WTC11 (cell line): ENCODE data around the gene CYP4F22. TPM values are rescaled to one million over a fixed set of nuclear protein-coding genes. Genes with fewer than 3 reads are reported as not detected.
"Not testable (repeated sequence)": the region's sequence is repeated elsewhere in the genome, so short reads cannot be mapped to it uniquely, and the experiment has no call there.

Experiments
- ATAC-seq: fragments of 200-7000 bp; cut with Tn5 transposase; 2 replicates; pipeline ENCODE4 v1.10.0; 2021; ENCODE audit warnings: mild to moderate bottlenecking, moderate library complexity
- CTCF ChIA-PET: fragments of 300-600 bp; sonication (Branson Sonifier 250); formaldehyde crosslinking; loops from one replicate; lab custom pipeline; 2021; ENCODE audit warnings: antibody characterized with exemption; lab: Charles Lee
- POLR2A ChIA-PET: fragments of 350-600 bp; sonication (Branson Sonifier 250); formaldehyde crosslinking; loops from one replicate; lab custom pipeline; 2021; ENCODE audit warnings: antibody characterized with exemption; lab: Charles Lee
- DNase-seq: peaks from one replicate; pipeline ENCODE4 v3.0.0; 2021; ENCODE audit warnings: low spot score
- H3K27ac Mint-ChIP-seq: 2 replicates; pipeline ENCODE4 v1.8.0; 2021; ENCODE audit warnings: mixed read lengths
- H3K27me3 Mint-ChIP-seq: 2 replicates; pipeline ENCODE4 v1.8.0; 2021; ENCODE audit warnings: low read depth, mild to moderate bottlenecking, moderate library complexity, mixed read lengths
- H3K36me3 Mint-ChIP-seq: 2 replicates; pipeline ENCODE4 v1.8.0; 2021; ENCODE audit warnings: mixed read lengths
- H3K4me1 Mint-ChIP-seq: 2 replicates; pipeline ENCODE4 v1.8.0; 2022; ENCODE audit warnings: mixed read lengths
- H3K4me3 Mint-ChIP-seq: 2 replicates; pipeline ENCODE4 v1.8.0; 2021; ENCODE audit warnings: mild to moderate bottlenecking, moderate library complexity, mixed read lengths
- H3K9me3 Mint-ChIP-seq: 2 replicates; pipeline ENCODE4 v1.8.0; 2021; ENCODE audit warnings: mixed read lengths
- CDX4 ChIP-seq: fragments of 250-450 bp; sonication (Bioruptor Pico); IDR thresholded peaks from 2 replicates; pipeline ENCODE4 v1.9.0; 2021; ENCODE audit warnings: moderate library complexity, mild to moderate bottlenecking, inconsistent platforms, borderline replicate concordance
- FOXJ3 ChIP-seq: sonication (generic); formaldehyde crosslinking; IDR thresholded peaks from 2 replicates; pipeline ENCODE4 v1.9.0; 2021; ENCODE audit warnings: missing genetic modification reagents, mild to moderate bottlenecking, borderline replicate concordance
- HMGXB4 ChIP-seq: sonication (generic); formaldehyde crosslinking; IDR thresholded peaks from 2 replicates; pipeline ENCODE4 v1.8.1; 2023; ENCODE audit warnings: mild to moderate bottlenecking, moderate library complexity, missing genetic modification reagents
- MAX ChIP-seq: sonication (generic); formaldehyde crosslinking; IDR thresholded peaks from 2 replicates; pipeline ENCODE4 v1.8.0; 2022; ENCODE audit warnings: mild to moderate bottlenecking, missing genetic modification reagents
- MLX ChIP-seq: sonication (generic); formaldehyde crosslinking; IDR thresholded peaks from 2 replicates; pipeline ENCODE4 v1.8.1; 2023; ENCODE audit warnings: mild to moderate bottlenecking, missing genetic modification reagents, moderate library complexity
- NFATC4 ChIP-seq: fragments of 250-450 bp; sonication (Bioruptor Pico); IDR thresholded peaks from 2 replicates; pipeline ENCODE4 v1.9.0; 2021; ENCODE audit warnings: mild to moderate bottlenecking
- NFYB ChIP-seq: sonication (generic); formaldehyde crosslinking; conservative IDR thresholded peaks from 2 replicates; pipeline ENCODE4 v1.8.0; 2022; ENCODE audit warnings: low read depth, missing genetic modification reagents
- NR1H2 ChIP-seq: sonication (generic); formaldehyde crosslinking; IDR thresholded peaks from 2 replicates; pipeline ENCODE4 v1.9.0; 2021; ENCODE audit warnings: mild to moderate bottlenecking, moderate library complexity, missing genetic modification reagents
- NR2C2 ChIP-seq: sonication (generic); formaldehyde crosslinking; IDR thresholded peaks from 2 replicates; pipeline ENCODE4 v1.8.0; 2022; ENCODE audit warnings: mild to moderate bottlenecking, missing genetic modification reagents
- PRRX2 ChIP-seq: fragments of 250-450 bp; sonication (Bioruptor Pico); IDR thresholded peaks from 2 replicates; pipeline ENCODE4 v1.8.0; 2021; ENCODE audit warnings: mild to moderate bottlenecking
- SP1 ChIP-seq: sonication (generic); formaldehyde crosslinking; conservative IDR thresholded peaks from 2 replicates; pipeline ENCODE4 v1.8.1; 2022; ENCODE audit warnings: missing genetic modification reagents
- TEAD4 ChIP-seq: sonication (generic); formaldehyde crosslinking; IDR thresholded peaks from 2 replicates; pipeline ENCODE4 v1.8.0; 2022; ENCODE audit warnings: mild to moderate bottlenecking, missing genetic modification reagents
- USF1 ChIP-seq: sonication (generic); formaldehyde crosslinking; IDR thresholded peaks from 2 replicates; pipeline ENCODE4 v1.8.0; 2022; ENCODE audit warnings: mild to moderate bottlenecking, missing genetic modification reagents
- USF2 ChIP-seq: sonication (generic); formaldehyde crosslinking; IDR thresholded peaks from 2 replicates; pipeline ENCODE4 v1.8.1; 2023; ENCODE audit warnings: mild to moderate bottlenecking, missing genetic modification reagents, moderate library complexity
- ZBTB43 ChIP-seq: sonication (generic); formaldehyde crosslinking; IDR thresholded peaks from 2 replicates; pipeline ENCODE4 v1.8.1; 2023; ENCODE audit warnings: mild to moderate bottlenecking, missing genetic modification reagents
- ZNF121 ChIP-seq: sonication (generic); formaldehyde crosslinking; IDR thresholded peaks from 2 replicates; pipeline ENCODE4 v1.8.0; 2023; ENCODE audit warnings: missing genetic modification reagents
- ZNF138 ChIP-seq: sonication (generic); formaldehyde crosslinking; conservative IDR thresholded peaks from 2 replicates; pipeline ENCODE4 v1.8.1; 2022; ENCODE audit warnings: mild to moderate bottlenecking, moderate library complexity, missing genetic modification reagents
- ZNF317 ChIP-seq: sonication (generic); formaldehyde crosslinking; IDR thresholded peaks from 2 replicates; pipeline ENCODE4 v1.8.1; 2023; ENCODE audit warnings: low read depth, mild to moderate bottlenecking, moderate library complexity, missing genetic modification reagents, borderline replicate concordance
- ZNF671 ChIP-seq: fragments of 250-450 bp; sonication (Bioruptor Pico); IDR thresholded peaks from 2 replicates; pipeline ENCODE4 v1.8.0; 2021; ENCODE audit warnings: mild to moderate bottlenecking
- total RNA-seq: library from RNA; stranded (reverse); gene quantifications from 3 replicates; pipeline ENCODE4 v1.2.3, GENCODE V29; 2021

CYP4F22 gene
- total RNA-seq, 1 experiment from 2014 or later = 1.2 TPM

- H3K27me3 Mint-ChIP-seq = peaks cover 16% of the 10 kb centered on the region
- H3K4me1 Mint-ChIP-seq = no peaks in the 10 kb centered on the region
- H3K27ac Mint-ChIP-seq = no peak overlapping the region
- DNase-seq (no peak), ATAC-seq (no peak)
- ChIA-PET POLR2A (no interaction called here), CTCF (no interaction called here)
- H3K4me3 Mint-ChIP-seq = no peak overlapping the region
- TF ChIP-seq ZNF121 (CRISPR knock-in tag) = no peak
- no peak for TF ChIP-seq TEAD4 (CRISPR knock-in tag)
- no peak for TF ChIP-seq NFYB
- no peak for TF ChIP-seq ZNF138 (CRISPR knock-in tag)
- no peak for TF ChIP-seq SP1 (CRISPR knock-in tag)
- no peak for TF ChIP-seq MLX (CRISPR knock-in tag)
- no peak for TF ChIP-seq ZNF317 (CRISPR knock-in tag)
- TF ChIP-seq HMGXB4 (CRISPR knock-in tag) = no peak
- no peak for TF ChIP-seq USF1 (CRISPR knock-in tag)
- TF ChIP-seq USF2 (CRISPR knock-in tag) = no peak
- TF ChIP-seq PRRX2 = no peak
- no peak for TF ChIP-seq ZNF671 (CRISPR knock-in tag)
- no peak for TF ChIP-seq FOXJ3 (CRISPR knock-in tag)
- no peak for TF ChIP-seq NR2C2 (CRISPR knock-in tag)
- TF ChIP-seq CDX4 (CRISPR knock-in tag) = no peak
- no peak for TF ChIP-seq NR1H2 (CRISPR knock-in tag)
- no peak for TF ChIP-seq MAX (CRISPR knock-in tag)
- TF ChIP-seq NFATC4 (CRISPR knock-in tag) = no peak
- peaks cover 4% of the 10 kb centered on the region for H3K36me3 Mint-ChIP-seq
- H3K9me3 Mint-ChIP-seq = peaks cover 31% of the 10 kb centered on the region
Observed at GRCh38 chr19:15529774-15530372, 21.5 kb downstream of the CYP4F22 start.

- H3K4me1 Mint-ChIP-seq = no peaks in the 10 kb centered on the region
- POLR2A ChIA-PET = no interaction called here
- peaks cover 42% of the 10 kb centered on the region for H3K9me3 Mint-ChIP-seq
- H3K4me3 Mint-ChIP-seq = no peak overlapping the region
- H3K36me3 Mint-ChIP-seq = peaks cover 4% of the 10 kb centered on the region
- CTCF ChIA-PET = no interaction called here
- no peak for ATAC-seq
- H3K27ac Mint-ChIP-seq = no peak overlapping the region
- H3K27me3 Mint-ChIP-seq = peaks cover 32% of the 10 kb centered on the region
- no peak for DNase-seq
- no peak for TF ChIP-seq ZBTB43 (CRISPR knock-in tag)
Observed at GRCh38 chr19:15532779-15533521, 24.6 kb downstream of the CYP4F22 start.

GRCh38 chr19:15533522-15533830, 25.2 kb downstream of the CYP4F22 start:
- POLR2A ChIA-PET, DNase-seq, H3K36me3 Mint-ChIP-seq, H3K4me3 Mint-ChIP-seq, H3K4me1 Mint-ChIP-seq, H3K27ac Mint-ChIP-seq, ATAC-seq: not testable (repeated sequence)
- Mint-ChIP-seq H3K9me3 (peaks cover 45% of the 10 kb centered on the region), H3K27me3 (peaks cover 32% of the 10 kb centered on the region)
- CTCF ChIA-PET = interaction anchor here (1.1 kb wide), 1 partner anchor 22 kb away, joined by 4 read pairs; no protein-coding TSS in a partner anchor
